Mammary epithelial cell (primary cell): ENCODE results near the gene SLC20A1.

ENCODE experiments used
- CTCF ChIP-seq, 2 donors: IDR thresholded peaks in 1 of 2; conservative IDR thresholded peaks in 1 of 2; 2 replicates each; pipeline ENCODE4 v1.5.1; 2011 to 2012; ENCODE audit warnings: inconsistent platforms in 2 of 2, low read length in 2 of 2, mild to moderate bottlenecking in 2 of 2, control low read depth in 1 of 2, low read depth in 1 of 2; ENCODE audit not compliant: insufficient read depth in 1 of 2; ENCODE audit errors: extremely low read depth in 1 of 2
- EZH2 ChIP-seq: IDR thresholded peaks from 2 replicates; pipeline ENCODE4 v1.6.1; 2012; ENCODE audit warnings: low read length, inconsistent platforms, borderline replicate concordance

GRCh38 chr2:112671801-112672200, 26.1 kb downstream of the SLC20A1 start:
- TF ChIP-seq CTCF (conservative IDR thresholded peaks at IDR 0.05 in 1 of 2, IDR thresholded peaks at IDR 0.05 in 1 of 2; ENCODE audit: extremely low read depth in 1 of 2, insufficient read depth in 1 of 2, low read depth in 1 of 2, low read length in 2 of 2) (no peak), EZH2 (no peak)
